SK-N-MC (cell line): ENCODE data around the gene VPS33A.

ENCODE experiments used
- EZH2 ChIP-seq: fragments of 200-600 bp; sonication (generic); IDR thresholded peaks from one replicate; pipeline ENCODE4 v1.6.1; 2017; ENCODE audit warnings: antibody characterized with exemption
- FOXP2 ChIP-seq: optimal IDR thresholded peaks from 2 replicates; pipeline ENCODE3; 2011; ENCODE audit warnings: mild to moderate bottlenecking, moderate library complexity; ENCODE audit not compliant: insufficient read depth; ENCODE audit errors: extremely low read length, control extremely low read depth
- POLR2AphosphoS5 ChIP-seq: IDR thresholded peaks from 2 replicates; pipeline ENCODE4 v1.6.1; 2012; ENCODE audit warnings: mild to moderate bottlenecking, low read depth, low read length, borderline replicate concordance

DNA sequence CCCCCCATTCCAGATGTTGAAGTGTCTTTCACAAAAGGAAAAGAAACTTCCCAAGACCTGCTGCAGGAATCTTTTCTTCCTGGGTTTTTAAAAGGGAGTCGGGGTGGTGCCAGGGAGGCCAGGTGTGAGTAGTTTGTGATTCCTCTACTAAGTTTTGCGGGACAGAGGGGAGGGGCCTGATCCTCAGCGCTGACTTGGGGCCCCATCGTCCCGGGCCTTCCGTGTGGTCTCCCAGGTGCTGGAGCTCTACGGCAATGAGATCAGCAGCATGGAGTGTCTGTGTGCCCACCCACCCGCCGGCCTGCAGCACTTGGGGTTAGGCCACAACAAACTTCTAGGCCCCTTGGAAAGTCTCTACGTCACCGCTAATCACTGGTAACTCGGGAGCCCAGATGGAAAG is 78.8 kb downstream of the VPS33A start:
- TF ChIP-seq POLR2AphosphoS5 (no peak), EZH2 (no peak), FOXP2 (no peak)
